Measurements from ENCODE around the gene OLFM2.
A peak's percentile ranks its signal among the peaks of the same experiment; 100 is the strongest.
"Not testable (repeated sequence)": the region's sequence is repeated elsewhere in the genome, so short reads cannot be mapped to it uniquely, and the experiment has no call there.

Gene OLFM2

DNA sequence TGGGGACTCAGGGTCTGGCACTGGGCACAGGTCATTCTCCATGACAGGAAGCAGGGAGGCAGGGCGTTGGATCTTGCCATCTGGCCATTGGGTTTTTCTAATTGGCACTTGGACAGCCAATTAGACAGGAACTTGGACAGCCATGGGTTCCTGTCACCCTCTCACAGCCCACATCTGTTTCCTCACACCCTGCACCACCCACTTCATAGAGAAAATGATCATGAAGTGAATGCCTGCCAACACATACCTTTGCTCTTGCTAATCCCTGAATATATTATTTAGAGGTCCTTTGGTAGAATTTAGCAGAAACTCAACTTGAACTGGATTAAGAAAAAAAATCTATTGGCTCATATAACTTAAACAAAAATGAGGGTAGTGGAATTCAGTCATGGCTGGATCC is 4.9 kb upstream of the OLFM2 start:
- no peak for DNase-seq

DNA sequence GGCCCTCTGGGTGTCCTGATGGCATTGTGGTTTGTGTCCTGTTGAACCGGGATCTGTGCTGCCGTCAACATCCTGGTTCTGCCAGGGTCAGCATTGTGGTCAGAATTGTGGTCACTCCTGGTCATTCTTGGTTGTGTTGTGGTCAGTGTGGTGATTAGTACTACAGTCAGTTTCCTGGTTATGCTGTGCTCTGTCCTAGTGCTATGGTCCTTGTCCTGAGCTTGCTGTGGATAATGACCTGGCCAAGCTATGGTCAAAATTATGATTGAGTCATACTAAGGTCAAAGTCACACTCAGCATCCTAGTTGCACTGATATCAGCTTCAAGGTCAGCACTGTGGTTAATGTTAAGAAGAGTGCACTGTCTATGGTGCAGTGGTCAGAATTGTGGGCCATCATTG is 4.5 kb upstream of the OLFM2 start:
- DNase-seq: no peak

DNA sequence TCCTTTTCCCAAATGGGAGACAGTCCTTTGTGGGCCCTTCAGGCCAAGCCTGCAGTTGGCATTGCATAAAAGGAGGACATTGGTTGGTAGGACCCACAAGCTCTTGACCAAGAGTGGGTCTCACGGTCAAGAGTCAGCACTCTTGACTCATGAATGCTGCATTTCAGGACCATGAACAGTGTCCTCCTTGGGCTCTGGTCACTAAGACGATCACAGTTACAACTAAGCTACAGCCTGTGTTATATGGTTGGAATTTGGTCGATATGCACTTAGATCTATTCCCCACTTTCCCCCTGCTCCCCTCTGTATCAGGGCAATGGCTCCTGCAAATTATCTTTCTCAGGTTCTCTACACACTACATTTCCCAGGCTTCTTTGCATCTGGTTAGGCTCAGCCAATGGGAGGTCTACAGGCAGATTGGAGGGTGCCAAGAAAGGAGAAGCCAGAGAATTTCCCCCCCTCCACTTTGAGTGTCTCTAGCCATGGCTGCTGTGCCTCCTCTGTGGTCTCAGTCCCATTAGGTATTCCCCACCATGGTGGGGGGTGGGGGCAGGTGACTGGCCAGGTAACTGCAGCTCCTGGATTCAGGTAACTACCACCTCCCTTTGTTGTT is 3.1 kb upstream of the OLFM2 start:
- DNase-seq: no peak

DNA sequence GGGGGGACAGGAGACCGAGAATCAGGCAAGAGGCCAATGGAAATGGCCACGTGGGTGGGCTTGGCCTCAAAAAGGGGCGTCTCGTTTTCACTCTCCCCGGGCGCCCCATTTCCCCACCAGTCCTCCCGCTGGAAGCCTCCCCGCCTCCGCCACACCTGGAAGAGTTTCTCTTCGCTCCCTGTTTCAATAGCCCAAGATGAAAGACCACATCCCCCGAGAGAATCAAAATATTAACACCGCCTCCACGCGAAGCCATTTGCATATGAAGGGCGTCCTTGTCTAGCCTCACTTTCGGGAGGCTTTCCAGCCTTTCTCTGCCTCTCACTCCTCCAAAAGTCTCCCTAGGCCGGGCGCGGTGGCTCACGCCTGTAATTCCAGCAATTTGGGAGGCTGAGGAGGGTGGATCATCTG is 691 bp upstream of the OLFM2 start:
- no peak for DNase-seq

DNA sequence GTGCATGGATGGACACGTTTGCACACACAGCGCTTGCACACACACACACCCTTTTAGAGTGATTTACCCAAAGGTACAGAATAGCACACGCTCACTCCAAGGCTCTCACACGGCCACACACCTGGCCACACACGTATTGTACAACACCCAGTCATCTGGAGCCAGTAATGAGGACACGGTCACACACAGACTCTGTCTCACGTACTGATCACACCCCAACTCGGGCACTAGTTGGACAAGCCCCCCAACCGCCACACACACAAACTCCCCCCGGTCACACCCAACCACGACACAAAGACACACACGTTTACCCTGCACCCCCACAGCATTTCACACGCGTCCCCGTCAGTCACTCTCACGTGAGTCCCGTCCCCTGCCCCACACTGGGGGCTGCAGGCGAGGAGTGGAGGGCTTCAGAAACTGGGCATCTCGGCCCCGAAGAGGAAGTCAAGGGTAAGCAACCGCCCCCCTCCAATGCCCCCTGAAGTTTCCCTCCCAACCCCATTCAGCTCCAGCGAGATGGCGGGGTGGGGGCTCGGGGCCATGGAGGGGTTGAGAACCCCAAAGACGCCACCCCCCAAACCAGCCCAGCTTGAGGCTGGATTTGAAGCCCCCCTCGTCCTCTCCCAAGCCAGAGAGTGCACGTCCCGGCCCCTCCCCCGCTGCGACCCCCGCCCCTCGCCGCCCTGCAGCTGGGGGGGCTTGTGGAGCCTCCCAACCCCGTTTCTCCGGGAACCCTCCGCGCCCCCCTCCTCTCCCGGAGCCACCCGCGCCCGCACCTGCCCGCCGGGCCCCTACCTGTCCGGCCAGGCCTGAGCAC is 599 bp downstream of the OLFM2 start:
- no peak for DNase-seq

- peak; percentile 86 for DNase-seq
Observed at GRCh38 chr19:9934132-9934950, 2.0 kb downstream of the OLFM2 start.

- DNase-seq: no peak
Observed at GRCh38 chr19:9932835-9933234, 3.5 kb downstream of the OLFM2 start.

DNA sequence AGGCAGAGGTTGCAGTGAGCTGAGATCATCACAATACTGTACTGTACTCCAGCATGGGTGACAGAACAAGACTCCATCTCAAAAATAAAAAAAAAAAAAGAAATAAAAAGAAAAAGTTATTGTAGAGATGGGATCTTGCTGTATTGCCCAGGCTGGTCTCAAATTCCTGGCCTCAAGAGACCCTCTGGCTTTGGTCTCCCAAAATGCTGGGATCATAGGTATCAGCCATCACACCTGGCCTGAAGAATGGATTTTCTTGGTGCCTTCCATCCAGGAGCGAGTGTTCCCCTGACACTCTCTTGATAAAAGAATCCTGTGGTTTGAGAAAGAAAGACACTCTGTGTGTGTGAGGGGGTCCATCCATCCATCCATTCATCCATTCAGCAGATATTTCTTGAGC is 4.7 kb downstream of the OLFM2 start:
- no peak for DNase-seq

- no peak for DNase-seq
Observed at GRCh38 chr19:9923440-9923839, 12.9 kb downstream of the OLFM2 start.

- DNase-seq: not testable (repeated sequence)
Observed at GRCh38 chr19:9922782-9923379, 13.4 kb downstream of the OLFM2 start.

GRCh38 chr19:9917321-9917720 is 19.0 kb downstream of the OLFM2 start:
- DNase-seq: no peak

- DNase-seq: no peak
Observed at GRCh38 chr19:9916719-9917118, 19.6 kb downstream of the OLFM2 start.

DNA sequence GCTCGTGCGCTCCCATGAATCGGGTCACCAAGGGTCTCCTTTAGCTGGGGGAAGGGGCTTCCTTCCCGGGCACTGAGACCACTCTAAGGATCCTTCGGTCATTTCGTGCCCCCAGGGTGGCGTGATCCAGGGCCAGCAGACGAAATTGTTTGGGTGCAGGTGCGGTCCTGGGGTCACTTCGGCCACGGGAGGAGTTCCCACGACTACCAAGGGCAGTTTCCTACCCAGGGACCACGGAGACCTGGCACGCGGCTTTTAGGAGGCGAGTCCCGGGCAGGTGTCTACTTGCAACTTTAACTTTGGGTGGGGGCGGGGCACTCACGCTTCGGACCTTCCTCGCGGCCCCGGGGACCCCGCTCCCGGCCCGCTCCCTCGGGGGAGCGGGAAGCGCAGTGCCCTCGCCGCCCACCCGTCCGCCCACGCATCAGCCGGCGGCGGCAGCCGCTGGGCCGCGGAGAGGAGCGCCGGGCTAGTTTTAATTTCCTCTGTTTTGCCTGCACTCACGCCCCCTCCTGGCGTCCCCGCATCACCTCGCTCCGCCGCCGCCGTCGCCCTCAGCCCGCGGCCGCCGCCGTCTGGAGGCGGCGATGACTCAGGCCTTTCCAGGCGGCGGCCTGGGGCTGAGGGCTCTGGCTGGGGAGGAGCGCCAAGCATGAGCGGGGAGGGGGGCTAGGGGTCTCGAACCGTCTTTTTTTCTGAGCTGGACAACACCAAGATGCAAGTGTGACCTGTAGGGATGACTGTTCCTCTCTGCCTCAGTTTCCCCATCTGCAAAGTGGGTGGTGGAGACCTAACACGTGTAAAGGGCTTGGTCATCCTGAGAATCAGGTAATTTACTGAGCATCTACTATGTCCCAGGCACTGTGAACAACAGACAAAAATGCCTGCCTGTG is 21.8 kb downstream of the OLFM2 start:
- DNase-seq: peak; percentile 75

DNA sequence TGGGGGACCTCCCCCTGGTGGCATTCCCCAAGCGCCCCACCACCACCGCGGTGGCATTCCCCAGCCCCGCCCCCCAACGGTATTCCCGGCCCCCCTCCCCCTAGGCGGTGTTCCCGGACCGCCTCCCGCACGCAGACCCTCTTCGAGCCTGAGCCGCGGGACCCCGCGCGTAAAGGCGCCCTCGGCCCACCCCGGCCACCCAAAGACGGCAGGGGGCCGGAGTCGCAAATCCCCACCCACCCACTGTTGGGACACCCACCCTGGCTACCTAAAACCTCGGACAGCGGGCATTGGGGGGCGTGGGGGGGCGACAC is 22.4 kb downstream of the OLFM2 start:
- no peak for DNase-seq

GRCh38 chr19:9913237-9914000 is 22.9 kb downstream of the OLFM2 start:
- no peak for DNase-seq

DNA sequence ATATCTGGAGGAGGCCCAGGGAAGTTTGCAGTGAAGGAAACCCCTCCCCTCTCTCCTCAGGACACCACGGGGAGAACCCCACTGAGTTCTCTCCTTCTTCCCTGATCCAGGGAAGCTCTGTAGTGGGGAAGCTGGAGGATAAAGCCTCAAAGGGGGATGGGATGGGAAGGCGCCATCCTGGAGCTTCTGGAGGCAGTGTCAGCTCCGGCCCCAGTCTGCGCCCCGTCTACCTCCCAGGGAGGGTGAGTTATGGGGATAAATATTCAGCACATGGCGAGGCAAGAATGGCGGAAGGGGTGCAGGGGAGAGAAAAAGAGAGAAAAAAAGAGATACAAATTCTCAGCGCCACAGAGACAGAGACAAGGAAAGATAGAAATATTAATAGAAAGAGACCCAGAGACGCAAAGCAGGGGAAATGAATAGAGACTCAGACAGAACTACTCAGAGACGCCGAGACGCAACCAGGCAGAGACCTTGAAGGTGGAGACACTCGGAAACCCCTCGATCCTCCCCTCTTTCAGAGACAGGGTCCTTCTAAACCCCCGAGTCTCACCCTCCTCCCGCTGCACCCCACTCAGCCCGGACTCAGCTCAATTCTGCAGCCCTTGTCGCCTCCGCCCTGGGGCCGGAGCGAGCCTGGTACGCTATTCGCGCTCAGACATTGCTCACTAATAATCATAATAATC is 23.6 kb downstream of the OLFM2 start:
- DNase-seq: no peak

DNA sequence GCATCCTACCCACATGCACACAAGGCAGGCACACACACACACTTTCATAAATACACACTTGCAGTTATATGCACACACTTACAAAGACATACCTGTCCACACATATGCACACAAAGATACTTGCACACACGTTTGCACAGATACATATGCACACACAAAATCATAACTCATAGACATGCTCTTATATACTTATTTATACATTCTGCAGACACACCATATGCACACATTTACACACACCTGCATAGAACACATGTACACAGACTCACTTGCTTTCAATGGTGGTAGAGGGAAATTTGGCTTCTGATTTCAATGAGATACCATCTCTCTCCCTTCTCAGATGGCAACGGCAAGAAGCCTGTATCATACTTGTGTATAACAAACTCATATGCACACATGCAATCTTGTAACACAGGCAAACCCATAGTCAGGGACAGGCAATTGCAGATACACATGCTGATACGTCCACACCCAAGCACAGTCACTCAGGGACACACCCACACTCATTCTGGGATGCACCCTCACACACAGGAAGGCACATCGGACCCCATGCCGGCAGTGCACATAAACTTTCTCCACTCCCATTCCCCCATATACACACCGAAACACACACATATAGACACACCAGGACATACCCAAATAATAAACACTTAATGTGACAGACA is 24.7 kb downstream of the OLFM2 start:
- DNase-seq: no peak

DNA sequence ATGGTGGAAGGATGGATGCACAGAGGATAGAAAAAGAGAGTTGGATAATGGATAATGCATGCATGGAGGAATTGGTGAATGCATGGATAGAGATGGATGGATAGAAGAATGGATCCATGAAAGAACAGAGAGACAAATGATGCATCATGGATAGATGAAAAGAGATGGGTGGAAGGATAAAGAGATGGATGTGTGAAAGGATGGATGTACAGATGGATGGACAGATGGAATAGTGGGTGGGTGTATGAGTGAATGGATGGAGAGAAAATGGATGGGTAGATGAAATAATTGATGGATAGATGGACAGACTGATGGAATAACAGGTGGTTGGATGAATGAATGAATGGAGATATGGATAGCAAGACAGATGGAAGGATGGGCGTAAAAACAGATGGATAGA is 25.7 kb downstream of the OLFM2 start:
- DNase-seq: no peak

GRCh38 chr19:9909251-9909650 is 27.1 kb downstream of the OLFM2 start:
- no peak for DNase-seq

DNA sequence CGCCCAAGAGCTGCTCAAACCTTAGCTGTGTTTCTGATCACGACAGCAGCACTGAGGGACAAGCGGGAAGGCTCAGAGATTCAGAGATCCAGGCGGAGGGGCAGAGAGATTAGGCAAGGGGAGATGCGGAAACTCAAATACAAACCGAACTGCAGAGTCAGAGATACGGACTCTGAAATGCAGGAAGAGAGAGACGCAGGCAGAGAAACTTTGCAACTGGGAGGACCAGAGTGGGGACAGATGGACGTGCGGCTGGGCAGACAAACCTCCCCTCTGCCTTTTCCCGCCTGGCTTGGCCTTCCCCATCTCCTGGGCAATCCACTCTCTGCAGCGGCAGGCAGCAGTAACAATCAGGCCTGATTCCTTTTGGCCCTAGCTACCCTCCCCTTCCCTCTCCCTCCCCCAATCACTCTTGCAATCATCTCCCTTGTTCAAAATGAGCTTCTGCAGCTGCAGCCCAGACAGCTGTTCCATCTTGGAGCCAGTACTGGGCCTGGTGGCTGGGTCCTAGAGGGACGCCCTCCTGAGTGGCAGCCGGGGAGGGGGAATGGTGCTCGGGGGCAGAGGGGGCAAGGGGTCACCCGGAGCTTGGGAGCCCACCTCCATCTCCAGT is 29.7 kb downstream of the OLFM2 start:
- DNase-seq: no peak

Measured in T-helper 9 cell (primary cell).